ENCODE results near the gene VPS37B. TPM values are rescaled to one million over a fixed set of nuclear protein-coding genes. Genes with fewer than 3 reads are reported as not detected.
A peak's percentile ranks its signal among the peaks of the same experiment; 100 is the strongest.

Gene VPS37B
- total and polyA plus RNA-seq, 8 donors, result 13.5 to 30.1 (median 18.6) TPM

DNA sequence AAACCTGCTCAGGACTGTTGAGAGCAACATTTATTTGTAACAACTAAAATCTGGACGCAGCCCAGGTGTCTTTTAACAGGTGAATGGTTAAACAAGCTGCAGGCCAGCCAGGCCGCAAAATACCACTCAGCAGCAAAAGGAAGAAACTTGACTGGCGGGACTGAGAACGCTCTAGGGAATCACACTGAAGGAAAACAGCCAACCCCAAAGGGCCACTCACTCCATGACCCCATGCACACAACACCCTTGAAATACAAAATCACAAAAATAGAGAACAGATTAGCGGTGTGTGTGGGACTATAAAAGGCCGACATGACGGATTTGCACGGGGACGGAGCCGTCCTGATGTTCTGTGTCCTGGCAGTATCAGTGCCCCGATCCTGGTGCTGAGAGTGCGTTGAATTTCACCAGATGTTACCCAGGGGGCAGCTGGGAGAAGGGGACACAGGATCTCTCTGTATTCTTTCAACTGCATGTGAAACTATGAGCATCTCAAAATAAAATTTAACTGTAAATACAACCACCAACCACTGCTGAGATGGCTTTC lies 23.0 kb downstream of the VPS37B start:
- DNase-seq, result peak in 3 of 6 donors; percentile 20 to 30 (median 29)
- Histone ChIP-seq H3K4me1 (peaks cover 38 to 64% (median 47%) of the 10 kb centered on the region in 3 donors), H3K9me3 (no peaks in the 10 kb centered on the region), H3K27me3 (no peaks in the 10 kb centered on the region), H3K4me3 (no peak overlapping the region), H3K36me3 (peaks cover 0 to 15% (median 0%) of the 10 kb centered on the region in 3 donors), H3K27ac (peak overlapping the region; percentile 28 to 91 (median 70))
- intact Hi-C loops (cut with DNase I), result no loop called here
- TF ChIP-seq, protein P1, sequence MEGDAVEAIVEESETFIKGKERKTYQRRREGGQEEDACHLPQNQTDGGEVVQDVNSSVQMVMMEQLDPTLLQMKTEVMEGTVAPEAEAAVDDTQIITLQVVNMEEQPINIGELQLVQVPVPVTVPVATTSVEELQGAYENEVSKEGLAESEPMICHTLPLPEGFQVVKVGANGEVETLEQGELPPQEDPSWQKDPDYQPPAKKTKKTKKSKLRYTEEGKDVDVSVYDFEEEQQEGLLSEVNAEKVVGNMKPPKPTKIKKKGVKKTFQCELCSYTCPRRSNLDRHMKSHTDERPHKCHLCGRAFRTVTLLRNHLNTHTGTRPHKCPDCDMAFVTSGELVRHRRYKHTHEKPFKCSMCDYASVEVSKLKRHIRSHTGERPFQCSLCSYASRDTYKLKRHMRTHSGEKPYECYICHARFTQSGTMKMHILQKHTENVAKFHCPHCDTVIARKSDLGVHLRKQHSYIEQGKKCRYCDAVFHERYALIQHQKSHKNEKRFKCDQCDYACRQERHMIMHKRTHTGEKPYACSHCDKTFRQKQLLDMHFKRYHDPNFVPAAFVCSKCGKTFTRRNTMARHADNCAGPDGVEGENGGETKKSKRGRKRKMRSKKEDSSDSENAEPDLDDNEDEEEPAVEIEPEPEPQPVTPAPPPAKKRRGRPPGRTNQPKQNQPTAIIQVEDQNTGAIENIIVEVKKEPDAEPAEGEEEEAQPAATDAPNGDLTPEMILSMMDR (IDR thresholded peaks at IDR 0.05), result no peak
- peak in 3 of 4 donors; percentile 2 to 6 (median 4) for ATAC-seq
- FAIRE-seq, result no peak
- WGBS, 2 donors, result 22 to 32% methylated on average over 12 of the region's 12 CpGs

DNA sequence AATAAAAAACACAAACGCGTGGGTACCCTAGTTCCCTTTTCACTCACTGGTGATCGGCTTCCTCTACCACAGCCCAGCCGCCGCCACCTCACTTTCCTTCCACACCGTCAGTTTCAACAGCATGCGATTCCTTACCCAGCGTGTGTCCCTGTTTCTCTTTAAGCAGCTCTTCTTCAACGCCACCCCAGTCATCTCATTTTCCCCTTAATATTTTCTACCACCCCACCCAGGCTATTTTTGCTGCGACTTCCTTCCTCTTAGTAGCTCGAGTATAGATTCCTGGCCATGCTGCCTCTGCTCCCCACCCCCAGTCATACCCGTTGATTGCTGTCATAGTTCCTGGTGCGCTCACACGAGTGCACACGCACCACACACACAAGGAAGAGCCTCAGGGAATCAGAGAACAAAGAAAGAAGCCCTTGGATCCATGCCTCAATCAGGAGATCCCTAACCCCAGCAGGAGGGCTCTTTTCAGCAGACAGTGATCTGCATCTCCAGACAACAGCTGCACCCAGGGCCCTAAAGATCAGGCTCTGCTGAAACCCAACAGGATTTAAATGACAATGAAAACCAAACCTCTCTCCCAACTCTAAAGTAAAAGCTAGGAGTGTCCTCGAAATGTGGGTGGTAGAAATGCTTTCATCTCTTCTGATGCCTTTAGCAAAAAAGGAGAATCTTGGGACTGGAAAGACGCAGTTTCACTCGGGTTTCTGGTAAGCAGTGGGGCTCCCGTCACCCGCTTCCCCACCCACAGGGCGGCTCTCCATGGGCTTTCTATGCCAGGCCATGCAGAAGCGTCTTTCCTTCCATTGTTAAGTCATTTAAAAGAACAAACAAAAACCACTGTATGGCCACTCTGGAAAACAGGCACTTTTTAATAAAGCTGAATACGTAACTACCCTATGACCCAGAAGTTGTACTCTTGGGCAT lies 23.8 kb downstream of the VPS37B start:
- DNase-seq (peak in 4 of 6 donors; percentile 40 to 57 (median 48)), ATAC-seq (peak in 3 of 4 donors; percentile 36 to 73 (median 38)), FAIRE-seq (no peak)
- 50 to 51% methylated on average over 23 of the region's 23 CpGs for WGBS, 2 donors
- H3K27me3 ChIP-seq, result no peaks in the 10 kb centered on the region
- H3K27ac ChIP-seq, result peak overlapping the region; percentile 59 to 91 (median 76)
- H3K4me3 ChIP-seq, result peak overlapping the region in 1 of 4 donors; percentile 11
- H3K4me1 ChIP-seq, result peaks cover 41 to 65% (median 54%) of the 10 kb centered on the region in 3 donors
- intact Hi-C loops (cut with DNase I), result no loop called here
- no peaks in the 10 kb centered on the region for H3K9me3 ChIP-seq
- peaks cover 0 to 15% (median 0%) of the 10 kb centered on the region in 3 donors for H3K36me3 ChIP-seq
- TF ChIP-seq, protein P1 (IDR thresholded peaks at IDR 0.05), result no peak

GRCh38 chr12:122870867-122871664 lies 24.9 kb downstream of the VPS37B start:
- 17 to 19% methylated on average over 15 of the region's 15 CpGs for WGBS, 2 donors
- FAIRE-seq, result no peak
- H3K36me3 ChIP-seq, result peaks cover 0 to 15% (median 0%) of the 10 kb centered on the region in 3 donors

DNA sequence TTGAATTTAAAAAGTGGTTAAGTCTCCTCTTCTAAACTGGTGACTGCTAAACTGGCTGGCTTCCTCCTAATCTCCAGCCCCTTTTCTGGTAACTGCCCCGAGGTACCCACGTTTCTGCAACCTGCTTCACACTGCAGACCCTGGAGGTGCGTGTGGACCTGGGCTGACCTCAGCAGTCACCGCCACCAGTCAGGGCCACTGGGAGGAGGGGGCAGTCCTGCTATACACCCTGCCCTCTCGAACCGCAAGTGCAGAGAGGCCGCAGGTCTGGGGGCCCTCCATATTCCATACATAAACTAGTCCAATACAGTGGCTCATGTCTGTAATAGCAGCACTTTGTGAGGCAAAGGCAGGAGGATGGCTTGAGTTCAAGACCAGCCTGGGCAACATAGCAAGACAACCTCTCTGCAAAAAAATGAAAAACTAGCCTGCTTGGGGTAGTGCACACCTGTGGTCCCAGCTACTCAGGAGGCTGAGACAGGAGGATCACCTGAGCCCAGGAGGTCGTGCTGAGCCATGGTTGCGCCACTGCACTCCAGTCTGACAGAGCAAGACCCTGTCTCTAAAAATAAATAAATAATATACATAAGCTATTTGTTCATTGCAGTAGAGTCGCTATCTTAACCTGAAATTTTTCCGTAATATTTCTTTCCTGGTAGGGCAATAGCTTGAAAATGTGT lies 25.6 kb downstream of the VPS37B start:
- Histone ChIP-seq H3K36me3 (peaks cover 0 to 15% (median 0%) of the 10 kb centered on the region in 3 donors), H3K4me1 (peaks cover 46 to 82% (median 68%) of the 10 kb centered on the region in 3 donors), H3K27ac (peak overlapping the region; percentile 59 to 91 (median 76)), H3K27me3 (no peaks in the 10 kb centered on the region), H3K9me3 (no peaks in the 10 kb centered on the region), H3K4me3 (no peak overlapping the region)
- intact Hi-C loops (cut with DNase I), result no loop called here
- ATAC-seq (no peak), DNase-seq (peak in 3 of 6 donors; percentile 11 to 48 (median 13)), FAIRE-seq (no peak)
- WGBS, 2 donors, result 84 to 87% methylated on average over 11 of the region's 11 CpGs
- TF ChIP-seq, protein P1 (IDR thresholded peaks at IDR 0.05), result no peak

More at GRCh38 chr12:122870867-122871664, 24.9 kb downstream of the VPS37B start:
- intact Hi-C loops (cut with DNase I), result no loop called here
- H3K9me3 ChIP-seq, result no peaks in the 10 kb centered on the region
- peaks cover 38 to 74% (median 63%) of the 10 kb centered on the region in 3 donors for H3K4me1 ChIP-seq
- peak in 2 of 4 donors; percentile 0 to 12 for ATAC-seq
- peak overlapping the region in 1 of 4 donors; percentile 11 for H3K4me3 ChIP-seq
- DNase-seq, result peak in 4 of 6 donors; percentile 27 to 60 (median 48)
- no peaks in the 10 kb centered on the region for H3K27me3 ChIP-seq
- TF ChIP-seq, protein P1 (IDR thresholded peaks at IDR 0.05), result no peak
- H3K27ac ChIP-seq, result peak overlapping the region; percentile 59 to 91 (median 76)

Measured in pancreas (tissue), 10 donors.